SK-N-SH treated with all-trans-retinoic acid at 6 μM for 48 hours (cell line): ENCODE data around the gene TTC5.

Experiments used
- ATAC-seq: fragments of 200-7000 bp; cut with Tn5 transposase; 3 replicates; pipeline ENCODE4 v1.9.1; 2020; ENCODE audit warnings: mild to moderate bottlenecking, moderate library complexity
- BACH2 ChIP-seq: fragments of 250-450 bp; sonication (Bioruptor Pico); IDR thresholded peaks from 2 replicates; pipeline ENCODE4 v1.9.0; 2021; ENCODE audit warnings: mild to moderate bottlenecking, borderline replicate concordance
- CSDC2 ChIP-seq: fragments of 250-450 bp; sonication (Bioruptor Pico); IDR thresholded peaks from 2 replicates; pipeline ENCODE4 v1.5.0; 2020; ENCODE audit warnings: mild to moderate bottlenecking, moderate library complexity
- ESRRG ChIP-seq: fragments of 250-450 bp; sonication (Bioruptor Pico); IDR thresholded peaks from 2 replicates; pipeline ENCODE4 v1.6.1; 2021; ENCODE audit warnings: mild to moderate bottlenecking
- GLIS3 ChIP-seq: fragments of 250-450 bp; sonication (Bioruptor Pico); IDR thresholded peaks from 2 replicates; pipeline ENCODE4 v1.5.0; 2020; ENCODE audit warnings: mild to moderate bottlenecking, moderate library complexity
- OSR1 ChIP-seq: fragments of 250-450 bp; sonication (Bioruptor Pico); IDR thresholded peaks from 2 replicates; pipeline ENCODE4 v1.8.0; 2022; ENCODE audit warnings: moderate library complexity, mild to moderate bottlenecking, inconsistent platforms
- PPARA ChIP-seq: fragments of 250-450 bp; sonication (Bioruptor Pico); IDR thresholded peaks from 2 replicates; pipeline ENCODE4 v1.5.0; 2020; ENCODE audit warnings: mild to moderate bottlenecking, borderline replicate concordance
- RARB ChIP-seq: fragments of 250-450 bp; sonication (Bioruptor Pico); IDR thresholded peaks from 2 replicates; pipeline ENCODE4 v1.8.0; 2021; ENCODE audit warnings: mild to moderate bottlenecking, moderate library complexity
- SNAI2 ChIP-seq: fragments of 250-450 bp; sonication (Bioruptor Pico); IDR thresholded peaks from 2 replicates; pipeline ENCODE4 v1.5.0; 2020; ENCODE audit warnings: mild to moderate bottlenecking, moderate library complexity
- TCF4 ChIP-seq: fragments of 250-450 bp; sonication (Bioruptor Pico); IDR thresholded peaks from 2 replicates; pipeline ENCODE4 v1.8.0; 2021; ENCODE audit warnings: mild to moderate bottlenecking, moderate library complexity, borderline replicate concordance
- TOX ChIP-seq: fragments of 250-450 bp; sonication (Bioruptor Pico); IDR thresholded peaks from 2 replicates; pipeline ENCODE4 v1.8.0; 2021; ENCODE audit warnings: mild to moderate bottlenecking, moderate library complexity, borderline replicate concordance
- ZC3H10 ChIP-seq: fragments of 250-450 bp; sonication (Bioruptor Pico); IDR thresholded peaks from 2 replicates; pipeline ENCODE4 v1.5.1; 2021; ENCODE audit warnings: mild to moderate bottlenecking, moderate library complexity
- ZFP3 ChIP-seq: fragments of 250-450 bp; sonication (Bioruptor Pico); IDR thresholded peaks from 2 replicates; pipeline ENCODE4 v1.5.0; 2020; ENCODE audit warnings: mild to moderate bottlenecking, moderate library complexity
- ZFP30 ChIP-seq: fragments of 450-650 bp; formaldehyde crosslinking; IDR thresholded peaks from 2 replicates; pipeline ENCODE4 v1.5.0; 2022; ENCODE audit warnings: mild to moderate bottlenecking, moderate library complexity
- ZNF565 ChIP-seq: fragments of 450-650 bp; formaldehyde crosslinking; conservative IDR thresholded peaks from 2 replicates; pipeline ENCODE4 v1.5.0; 2020; ENCODE audit warnings: low read depth, mild to moderate bottlenecking, moderate library complexity
- ZNF70 ChIP-seq: fragments of 450-650 bp; formaldehyde crosslinking; IDR thresholded peaks from 2 replicates; pipeline ENCODE4 v1.5.0; 2020; ENCODE audit warnings: mild to moderate bottlenecking, moderate library complexity
- ZNF8 ChIP-seq: fragments of 450-650 bp; formaldehyde crosslinking; IDR thresholded peaks from 2 replicates; pipeline ENCODE4 v1.5.0; 2020; ENCODE audit warnings: mild to moderate bottlenecking, moderate library complexity
- TF ChIP-seq, protein P1 (sequence below): fragments of 250-450 bp; sonication (Bioruptor Pico); IDR thresholded peaks from 2 replicates; pipeline ENCODE4 v1.5.0; 2020; ENCODE audit warnings: mild to moderate bottlenecking, moderate library complexity
- TF ChIP-seq, protein P2 (sequence below): fragments of 250-450 bp; sonication (Bioruptor Pico); IDR thresholded peaks from 2 replicates; pipeline ENCODE4 v1.5.1; 2020; ENCODE audit warnings: low read depth, mild to moderate bottlenecking, moderate library complexity
- TF ChIP-seq, protein P3 (sequence below): fragments of 250-450 bp; sonication (Bioruptor Pico); IDR thresholded peaks from 2 replicates; pipeline ENCODE4 v1.5.1; 2021; ENCODE audit warnings: mild to moderate bottlenecking, moderate library complexity
- TF ChIP-seq, protein P4 (sequence below): fragments of 250-450 bp; sonication (Bioruptor Pico); IDR thresholded peaks from 2 replicates; pipeline ENCODE4 v1.8.0; 2021; ENCODE audit warnings: low read depth, mild to moderate bottlenecking, moderate library complexity, borderline replicate concordance

TTC5 gene

DNA sequence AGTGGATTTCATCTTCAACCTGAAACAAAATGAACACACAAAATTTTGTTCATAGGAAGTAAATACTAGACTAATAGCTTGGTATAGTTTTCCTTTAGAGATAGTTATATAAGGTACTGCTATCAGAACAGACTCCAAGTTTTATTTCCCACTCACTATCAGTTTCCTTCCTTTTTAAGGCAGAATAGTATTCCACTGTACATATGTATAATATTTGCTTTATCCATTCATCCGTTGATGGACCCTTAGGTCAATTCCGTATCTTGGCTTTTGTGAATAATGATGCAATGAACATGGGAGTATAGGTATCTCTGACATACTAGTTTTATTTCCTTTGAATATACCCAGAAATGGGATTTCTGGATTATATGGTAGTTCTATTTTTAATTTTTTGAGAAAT lies 23.6 kb upstream of the TTC5 start:
- no peak for ATAC-seq
- TF ChIP-seq, protein P1, sequence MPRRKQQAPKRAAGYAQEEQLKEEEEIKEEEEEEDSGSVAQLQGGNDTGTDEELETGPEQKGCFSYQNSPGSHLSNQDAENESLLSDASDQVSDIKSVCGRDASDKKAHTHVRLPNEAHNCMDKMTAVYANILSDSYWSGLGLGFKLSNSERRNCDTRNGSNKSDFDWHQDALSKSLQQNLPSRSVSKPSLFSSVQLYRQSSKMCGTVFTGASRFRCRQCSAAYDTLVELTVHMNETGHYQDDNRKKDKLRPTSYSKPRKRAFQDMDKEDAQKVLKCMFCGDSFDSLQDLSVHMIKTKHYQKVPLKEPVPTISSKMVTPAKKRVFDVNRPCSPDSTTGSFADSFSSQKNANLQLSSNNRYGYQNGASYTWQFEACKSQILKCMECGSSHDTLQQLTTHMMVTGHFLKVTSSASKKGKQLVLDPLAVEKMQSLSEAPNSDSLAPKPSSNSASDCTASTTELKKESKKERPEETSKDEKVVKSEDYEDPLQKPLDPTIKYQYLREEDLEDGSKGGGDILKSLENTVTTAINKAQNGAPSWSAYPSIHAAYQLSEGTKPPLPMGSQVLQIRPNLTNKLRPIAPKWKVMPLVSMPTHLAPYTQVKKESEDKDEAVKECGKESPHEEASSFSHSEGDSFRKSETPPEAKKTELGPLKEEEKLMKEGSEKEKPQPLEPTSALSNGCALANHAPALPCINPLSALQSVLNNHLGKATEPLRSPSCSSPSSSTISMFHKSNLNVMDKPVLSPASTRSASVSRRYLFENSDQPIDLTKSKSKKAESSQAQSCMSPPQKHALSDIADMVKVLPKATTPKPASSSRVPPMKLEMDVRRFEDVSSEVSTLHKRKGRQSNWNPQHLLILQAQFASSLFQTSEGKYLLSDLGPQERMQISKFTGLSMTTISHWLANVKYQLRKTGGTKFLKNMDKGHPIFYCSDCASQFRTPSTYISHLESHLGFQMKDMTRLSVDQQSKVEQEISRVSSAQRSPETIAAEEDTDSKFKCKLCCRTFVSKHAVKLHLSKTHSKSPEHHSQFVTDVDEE (CRISPR knock-in tag), result no peak
- TF ChIP-seq PPARA (CRISPR knock-in tag), result no peak
- no peak for TF ChIP-seq ZNF70 (CRISPR knock-in tag)
- no peak for TF ChIP-seq ZC3H10 (CRISPR knock-in tag)
- no peak for TF ChIP-seq SNAI2 (CRISPR knock-in tag)
- TF ChIP-seq ZFP3, result no peak
- no peak for TF ChIP-seq ESRRG (CRISPR knock-in tag)
- no peak for TF ChIP-seq ZFP30 (CRISPR knock-in tag)
- no peak for TF ChIP-seq ZNF8
- TF ChIP-seq ZNF565 (CRISPR knock-in tag), result no peak
- TF ChIP-seq, protein P2, sequence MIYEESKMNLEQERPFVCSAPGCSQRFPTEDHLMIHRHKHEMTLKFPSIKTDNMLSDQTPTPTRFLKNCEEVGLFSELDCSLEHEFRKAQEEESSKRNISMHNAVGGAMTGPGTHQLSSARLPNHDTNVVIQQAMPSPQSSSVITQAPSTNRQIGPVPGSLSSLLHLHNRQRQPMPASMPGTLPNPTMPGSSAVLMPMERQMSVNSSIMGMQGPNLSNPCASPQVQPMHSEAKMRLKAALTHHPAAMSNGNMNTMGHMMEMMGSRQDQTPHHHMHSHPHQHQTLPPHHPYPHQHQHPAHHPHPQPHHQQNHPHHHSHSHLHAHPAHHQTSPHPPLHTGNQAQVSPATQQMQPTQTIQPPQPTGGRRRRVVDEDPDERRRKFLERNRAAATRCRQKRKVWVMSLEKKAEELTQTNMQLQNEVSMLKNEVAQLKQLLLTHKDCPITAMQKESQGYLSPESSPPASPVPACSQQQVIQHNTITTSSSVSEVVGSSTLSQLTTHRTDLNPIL (CRISPR knock-in tag), result no peak
- no peak for TF ChIP-seq OSR1 (CRISPR knock-in tag)
- TF ChIP-seq TCF4 (CRISPR knock-in tag), result no peak
- no peak for TF ChIP-seq TOX
- no peak for TF ChIP-seq GLIS3 (CRISPR knock-in tag)
- no peak for TF ChIP-seq RARB (CRISPR knock-in tag)
- TF ChIP-seq, protein P3, sequence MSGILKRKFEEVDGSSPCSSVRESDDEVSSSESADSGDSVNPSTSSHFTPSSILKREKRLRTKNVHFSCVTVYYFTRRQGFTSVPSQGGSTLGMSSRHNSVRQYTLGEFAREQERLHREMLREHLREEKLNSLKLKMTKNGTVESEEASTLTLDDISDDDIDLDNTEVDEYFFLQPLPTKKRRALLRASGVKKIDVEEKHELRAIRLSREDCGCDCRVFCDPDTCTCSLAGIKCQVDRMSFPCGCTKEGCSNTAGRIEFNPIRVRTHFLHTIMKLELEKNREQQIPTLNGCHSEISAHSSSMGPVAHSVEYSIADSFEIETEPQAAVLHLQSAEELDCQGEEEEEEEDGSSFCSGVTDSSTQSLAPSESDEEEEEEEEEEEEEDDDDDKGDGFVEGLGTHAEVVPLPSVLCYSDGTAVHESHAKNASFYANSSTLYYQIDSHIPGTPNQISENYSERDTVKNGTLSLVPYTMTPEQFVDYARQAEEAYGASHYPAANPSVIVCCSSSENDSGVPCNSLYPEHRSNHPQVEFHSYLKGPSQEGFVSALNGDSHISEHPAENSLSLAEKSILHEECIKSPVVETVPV (CRISPR knock-in tag), result no peak

DNA sequence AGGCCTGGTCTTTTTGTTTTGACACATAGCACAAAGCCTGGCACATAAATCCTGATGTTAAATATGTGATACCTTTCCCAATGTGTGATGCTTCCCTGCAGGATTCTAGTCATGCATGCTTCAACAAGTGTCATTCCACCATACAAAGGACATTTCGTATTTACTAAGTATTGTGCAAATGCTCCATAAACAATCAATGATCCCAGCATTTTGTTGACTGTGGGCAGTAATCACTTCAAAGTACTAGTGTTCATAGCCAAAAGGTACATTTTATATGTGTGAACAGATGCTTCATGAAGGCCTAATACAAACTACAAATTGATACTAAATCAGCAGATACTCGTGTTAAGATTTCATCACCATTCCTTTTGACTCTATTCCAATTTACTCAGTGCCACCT lies 23.0 kb upstream of the TTC5 start:
- no peak for ATAC-seq
- TF ChIP-seq ZFP3 (no peak), ZNF8 (no peak), SNAI2 (CRISPR knock-in tag) (no peak), ZC3H10 (CRISPR knock-in tag) (no peak), CSDC2 (no peak), GLIS3 (CRISPR knock-in tag) (no peak), ZNF565 (CRISPR knock-in tag) (no peak), BACH2 (CRISPR knock-in tag) (no peak), TOX (no peak), RARB (CRISPR knock-in tag) (no peak), ESRRG (CRISPR knock-in tag) (no peak), PPARA (CRISPR knock-in tag) (no peak)
- TF ChIP-seq, protein P4, sequence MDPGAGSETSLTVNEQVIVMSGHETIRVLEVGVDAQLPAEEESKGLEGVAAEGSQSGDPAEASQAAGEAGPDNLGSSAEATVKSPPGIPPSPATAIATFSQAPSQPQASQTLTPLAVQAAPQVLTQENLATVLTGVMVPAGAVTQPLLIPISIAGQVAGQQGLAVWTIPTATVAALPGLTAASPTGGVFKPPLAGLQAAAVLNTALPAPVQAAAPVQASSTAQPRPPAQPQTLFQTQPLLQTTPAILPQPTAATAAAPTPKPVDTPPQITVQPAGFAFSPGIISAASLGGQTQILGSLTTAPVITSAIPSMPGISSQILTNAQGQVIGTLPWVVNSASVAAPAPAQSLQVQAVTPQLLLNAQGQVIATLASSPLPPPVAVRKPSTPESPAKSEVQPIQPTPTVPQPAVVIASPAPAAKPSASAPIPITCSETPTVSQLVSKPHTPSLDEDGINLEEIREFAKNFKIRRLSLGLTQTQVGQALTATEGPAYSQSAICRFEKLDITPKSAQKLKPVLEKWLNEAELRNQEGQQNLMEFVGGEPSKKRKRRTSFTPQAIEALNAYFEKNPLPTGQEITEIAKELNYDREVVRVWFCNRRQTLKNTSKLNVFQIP (CRISPR knock-in tag), result no peak
- TF ChIP-seq, protein P2 (CRISPR knock-in tag), result no peak
- TF ChIP-seq, protein P3 (CRISPR knock-in tag), result no peak
- TF ChIP-seq, protein P1 (CRISPR knock-in tag), result no peak
